ENCODE measurements around the gene CDH2. TPM values are rescaled to one million over a fixed set of nuclear protein-coding genes. Genes with fewer than 3 reads are reported as not detected.

The CDH2 gene
- total RNA-seq, 1 experiment from 2014 or later, result 15.0 TPM

DNA sequence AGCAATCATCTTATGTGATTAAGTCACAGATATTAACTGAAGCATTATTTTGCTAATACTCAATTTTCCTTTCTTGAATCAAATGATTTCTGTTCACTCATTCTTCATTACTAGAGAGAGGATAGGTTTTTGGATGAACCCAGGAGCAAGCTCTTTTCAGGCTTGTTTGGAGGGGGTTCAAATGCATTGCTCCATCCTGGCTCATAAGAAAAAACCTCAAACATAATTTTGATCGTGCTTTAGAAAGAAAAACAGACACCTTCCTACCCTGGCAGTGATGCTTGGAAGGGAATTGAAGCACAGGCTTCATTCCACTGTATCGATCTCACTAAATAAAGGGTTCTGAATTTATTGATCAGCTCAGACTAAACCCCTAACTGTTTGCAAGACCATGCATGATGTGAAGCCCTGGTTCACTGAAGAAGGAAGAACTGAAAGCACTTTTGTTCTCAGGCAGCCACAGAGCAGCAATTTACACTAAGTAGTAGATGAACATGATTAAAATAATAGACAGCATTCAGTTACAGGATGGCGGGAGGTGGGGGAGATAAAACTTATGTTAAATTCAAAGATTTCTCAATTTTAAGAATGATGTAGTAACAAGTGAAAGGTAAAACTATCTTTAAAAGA lies 53.4 kb downstream of the CDH2 start:
- ChIA-PET CTCF (no interaction called here), POLR2A (ENCODE audit: low non-redundant PET) (no interaction called here)
- Histone ChIP-seq H3K9me3 (ENCODE audit: low read depth, low read length, poor library complexity, severe bottlenecking) (no peaks in the 10 kb centered on the region), H3K27ac (ENCODE audit: low read depth, low read length, poor library complexity, severe bottlenecking) (no peak overlapping the region), H3K4me3 (ENCODE audit: low read depth, low read length, poor library complexity, severe bottlenecking) (no peak overlapping the region), H3K27me3 (replicated peaks; ENCODE audit: insufficient read depth, low read depth, low read length, poor library complexity) (no peaks in the 10 kb centered on the region), H3K4me1 (ENCODE audit: insufficient read depth, low read length, poor library complexity, severe bottlenecking) (no peaks in the 10 kb centered on the region), H3K36me3 (ENCODE audit: insufficient read depth, low read length, poor library complexity, severe bottlenecking) (no peaks in the 10 kb centered on the region)
- TF ChIP-seq, protein P1, sequence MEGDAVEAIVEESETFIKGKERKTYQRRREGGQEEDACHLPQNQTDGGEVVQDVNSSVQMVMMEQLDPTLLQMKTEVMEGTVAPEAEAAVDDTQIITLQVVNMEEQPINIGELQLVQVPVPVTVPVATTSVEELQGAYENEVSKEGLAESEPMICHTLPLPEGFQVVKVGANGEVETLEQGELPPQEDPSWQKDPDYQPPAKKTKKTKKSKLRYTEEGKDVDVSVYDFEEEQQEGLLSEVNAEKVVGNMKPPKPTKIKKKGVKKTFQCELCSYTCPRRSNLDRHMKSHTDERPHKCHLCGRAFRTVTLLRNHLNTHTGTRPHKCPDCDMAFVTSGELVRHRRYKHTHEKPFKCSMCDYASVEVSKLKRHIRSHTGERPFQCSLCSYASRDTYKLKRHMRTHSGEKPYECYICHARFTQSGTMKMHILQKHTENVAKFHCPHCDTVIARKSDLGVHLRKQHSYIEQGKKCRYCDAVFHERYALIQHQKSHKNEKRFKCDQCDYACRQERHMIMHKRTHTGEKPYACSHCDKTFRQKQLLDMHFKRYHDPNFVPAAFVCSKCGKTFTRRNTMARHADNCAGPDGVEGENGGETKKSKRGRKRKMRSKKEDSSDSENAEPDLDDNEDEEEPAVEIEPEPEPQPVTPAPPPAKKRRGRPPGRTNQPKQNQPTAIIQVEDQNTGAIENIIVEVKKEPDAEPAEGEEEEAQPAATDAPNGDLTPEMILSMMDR (conservative IDR thresholded peaks at IDR 0.05; ENCODE audit: low read depth, low read length), result no peak
- TF ChIP-seq EZH2 (IDR thresholded peaks at IDR 0.05; ENCODE audit: borderline replicate concordance, low read depth, low read length, poor library complexity, severe bottlenecking), result no peak
- no peak for DNase-seq (ENCODE audit: low spot score)
- intact Hi-C loops (cut with micrococcal nuclease; ENCODE audit: unreplicated experiment), result no loop called here
- no TSS peak for BruUV-seq (replicated peaks)

DNA sequence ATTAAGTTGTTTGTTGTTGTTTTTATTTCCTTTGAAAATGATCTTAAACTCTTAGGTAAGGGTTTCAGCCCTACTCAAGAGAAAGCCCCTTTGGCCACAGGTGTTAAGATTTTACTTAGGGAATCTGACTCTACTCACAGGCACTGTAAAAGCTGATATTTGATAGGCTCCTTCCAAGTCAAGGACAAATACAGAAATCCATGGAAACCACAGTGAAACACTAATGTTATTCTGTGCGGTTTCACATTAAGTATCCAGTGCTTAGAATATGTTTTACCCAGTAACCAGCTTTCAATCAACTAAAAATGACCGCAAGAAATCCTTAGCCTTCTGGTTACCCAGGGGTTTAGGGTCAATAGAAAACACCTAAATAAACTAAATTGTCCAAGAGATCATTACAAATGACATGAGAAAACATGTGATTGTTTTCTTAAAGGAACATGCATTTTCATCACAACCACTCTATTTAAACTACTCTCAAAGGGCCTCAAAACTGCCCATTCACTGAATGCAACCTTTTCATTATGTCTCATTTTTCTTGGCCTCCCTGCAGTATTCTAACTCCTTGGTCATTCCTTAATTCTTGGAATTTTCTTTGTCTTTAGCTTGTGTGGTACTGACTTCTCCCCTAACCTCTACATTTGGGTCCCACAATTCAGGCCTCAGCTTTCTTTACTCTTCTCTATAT lies 56.0 kb downstream of the CDH2 start:
- Histone ChIP-seq H3K27me3 (replicated peaks; ENCODE audit: insufficient read depth, low read depth, low read length, poor library complexity) (no peaks in the 10 kb centered on the region), H3K36me3 (ENCODE audit: insufficient read depth, low read length, poor library complexity, severe bottlenecking) (no peaks in the 10 kb centered on the region), H3K4me1 (ENCODE audit: insufficient read depth, low read length, poor library complexity, severe bottlenecking) (no peaks in the 10 kb centered on the region), H3K4me3 (ENCODE audit: low read depth, low read length, poor library complexity, severe bottlenecking) (no peak overlapping the region), H3K27ac (ENCODE audit: low read depth, low read length, poor library complexity, severe bottlenecking) (no peak overlapping the region), H3K9me3 (ENCODE audit: low read depth, low read length, poor library complexity, severe bottlenecking) (no peaks in the 10 kb centered on the region)
- no TSS peak for BruUV-seq (replicated peaks)
- ChIA-PET POLR2A (ENCODE audit: low non-redundant PET) (no interaction called here), CTCF (no interaction called here)
- no peak for TF ChIP-seq EZH2 (IDR thresholded peaks at IDR 0.05; ENCODE audit: borderline replicate concordance, low read depth, low read length, poor library complexity, severe bottlenecking)
- TF ChIP-seq, protein P1 (conservative IDR thresholded peaks at IDR 0.05; ENCODE audit: low read depth, low read length), result no peak
- no peak for DNase-seq (ENCODE audit: low spot score)
- intact Hi-C loops (cut with micrococcal nuclease; ENCODE audit: unreplicated experiment), result no loop called here

DNA sequence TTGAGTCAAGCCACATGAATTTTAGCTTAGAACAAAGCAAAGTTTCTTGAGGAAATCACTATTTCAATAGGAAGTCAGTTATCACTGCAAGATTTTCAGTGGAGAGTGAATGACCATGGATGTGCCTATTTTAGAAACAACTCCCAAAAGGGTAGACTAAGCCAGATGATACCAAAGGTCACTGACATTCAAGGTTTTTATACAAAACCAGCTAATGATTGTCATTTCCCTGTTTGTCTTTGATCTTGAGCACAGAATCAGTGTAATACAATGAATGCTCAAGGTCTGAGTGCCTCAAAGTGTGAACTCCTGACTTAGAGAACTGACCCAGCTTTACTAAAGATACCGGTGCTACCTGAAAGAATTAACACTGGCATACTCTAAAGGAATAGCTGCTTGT lies 60.5 kb downstream of the CDH2 start:
- Histone ChIP-seq H3K36me3 (ENCODE audit: insufficient read depth, low read length, poor library complexity, severe bottlenecking) (no peaks in the 10 kb centered on the region), H3K9me3 (ENCODE audit: low read depth, low read length, poor library complexity, severe bottlenecking) (no peaks in the 10 kb centered on the region), H3K27me3 (replicated peaks; ENCODE audit: insufficient read depth, low read depth, low read length, poor library complexity) (peaks cover 5% of the 10 kb centered on the region), H3K4me3 (ENCODE audit: low read depth, low read length, poor library complexity, severe bottlenecking) (no peak overlapping the region), H3K4me1 (ENCODE audit: insufficient read depth, low read length, poor library complexity, severe bottlenecking) (no peaks in the 10 kb centered on the region), H3K27ac (ENCODE audit: low read depth, low read length, poor library complexity, severe bottlenecking) (no peak overlapping the region)
- intact Hi-C loops (cut with micrococcal nuclease; ENCODE audit: unreplicated experiment), result no loop called here
- DNase-seq (ENCODE audit: low spot score), result no peak
- ChIA-PET CTCF (no interaction called here), POLR2A (ENCODE audit: low non-redundant PET) (no interaction called here)
- no peak for TF ChIP-seq EZH2 (IDR thresholded peaks at IDR 0.05; ENCODE audit: borderline replicate concordance, low read depth, low read length, poor library complexity, severe bottlenecking)
- TF ChIP-seq, protein P1 (conservative IDR thresholded peaks at IDR 0.05; ENCODE audit: low read depth, low read length), result no peak
- BruUV-seq (replicated peaks), result no TSS peak

All from A673 (cell line).